Muscle of leg (tissue), 11 donors: Measurements from ENCODE around the gene CCDC47. TPM values are rescaled to one million over a fixed set of nuclear protein-coding genes. Genes with fewer than 3 reads are reported as not detected.
"Not testable (repeated sequence)": the region's sequence is repeated elsewhere in the genome, so short reads cannot be mapped to it uniquely, and the experiment has no call there.

Experiments
- DNase-seq: peaks from one replicate; pipeline ENCODE4 v3.0.0; 2013
- H3K27ac ChIP-seq: one replicate; pipeline ENCODE4 v1.5.1; 2013; ENCODE audit warnings: mild to moderate bottlenecking, low read length, control low read depth
- H3K27me3 ChIP-seq: one replicate; pipeline ENCODE4 v1.6.1; 2013; ENCODE audit warnings: low read length; ENCODE audit not compliant: control insufficient read depth, insufficient read depth
- H3K36me3 ChIP-seq: one replicate; pipeline ENCODE4 v1.6.1; 2013; ENCODE audit warnings: low read length; ENCODE audit not compliant: control insufficient read depth, insufficient read depth
- H3K4me1 ChIP-seq: one replicate; pipeline ENCODE4 v1.6.1; 2013; ENCODE audit warnings: low read length; ENCODE audit not compliant: control insufficient read depth, insufficient read depth
- H3K4me3 ChIP-seq: one replicate; pipeline ENCODE4 v1.5.1; 2013; ENCODE audit warnings: low read length, control low read depth
- H3K9me3 ChIP-seq: replicated peaks from 2 replicates; pipeline ENCODE4 v1.6.1; 2013; ENCODE audit warnings: low read depth, low read length; ENCODE audit not compliant: control insufficient read depth
- WGBS: methylation state at CpG from one replicate; pipeline ENCODE4 v1.1.5; 2013; ENCODE audit warnings: missing lambda C conversion rate; ENCODE audit not compliant: insufficient coverage; 5-methylcytosine and 5-hydroxymethylcytosine counted together
- polyA plus RNA-seq, 8 donors: library from polyadenylated mRNA; unstranded; fragments of 120-200 nt; gene quantifications; one replicate each; pipeline versions ENCODE4 v1.2.1 to v1.2.3, GENCODE V29; 2013; ENCODE audit warnings: inconsistent platforms in 1 of 8, low replicate concordance in 1 of 8; ENCODE audit not compliant: insufficient read length in 8 of 8, insufficient read depth in 1 of 8
- total RNA-seq: library from RNA; stranded (reverse); fragments of 120-200 nt; gene quantifications from one replicate; pipeline ENCODE4 v1.2.4, GENCODE V29; 2013

CCDC47 gene
- total and polyA plus RNA-seq, 9 donors, result 39.1 to 65.9 (median 52.5) TPM

- DNase-seq, result no peak
- no peaks in the 10 kb centered on the region for H3K27me3 ChIP-seq
- H3K36me3 ChIP-seq, result no peaks in the 10 kb centered on the region
- H3K4me3 ChIP-seq, result peak overlapping the region; percentile 85
- 1% methylated on average over 13 of the region's 14 CpGs for WGBS
- peak overlapping the region; percentile 96 for H3K27ac ChIP-seq
- no peaks in the 10 kb centered on the region for H3K9me3 ChIP-seq
- H3K4me1 ChIP-seq, result peaks cover 12% of the 10 kb centered on the region
These were observed 32.3 kb downstream of the CCDC47 start for GRCh38 chr17:63741143-63741407.

GRCh38 chr17:63740464-63741142, 32.8 kb downstream of the CCDC47 start:
- Histone ChIP-seq H3K27ac (peak overlapping the region; percentile 96), H3K4me1 (peaks cover 12% of the 10 kb centered on the region), H3K36me3 (no peaks in the 10 kb centered on the region), H3K9me3 (no peaks in the 10 kb centered on the region), H3K4me3 (peak overlapping the region; percentile 85), H3K27me3 (no peaks in the 10 kb centered on the region)
- DNase-seq, result peak; percentile 38
- WGBS, result no CpG with 5 or more reads among the region's 12 CpGs

- Histone ChIP-seq H3K27me3 (no peaks in the 10 kb centered on the region), H3K4me3 (no peak overlapping the region), H3K4me1 (peaks cover 7% of the 10 kb centered on the region), H3K9me3 (no peaks in the 10 kb centered on the region), H3K36me3 (no peaks in the 10 kb centered on the region), H3K27ac (no peak overlapping the region)
- no peak for DNase-seq
- WGBS, result 89% methylated on average over 7 of the region's 8 CpGs
These were observed 37.7 kb downstream of the CCDC47 start for GRCh38 chr17:63735691-63736090.

GRCh38 chr17:63722403-63722802, 51.0 kb downstream of the CCDC47 start:
- H3K4me1 ChIP-seq, result no peaks in the 10 kb centered on the region
- peaks cover 8% of the 10 kb centered on the region for H3K36me3 ChIP-seq
- H3K4me3 ChIP-seq, result no peak overlapping the region
- WGBS, result no CpG with 5 or more reads among the region's 2 CpGs
- no peak for DNase-seq
- H3K27ac ChIP-seq, result no peak overlapping the region
- H3K9me3 ChIP-seq, result no peaks in the 10 kb centered on the region
- H3K27me3 ChIP-seq, result no peaks in the 10 kb centered on the region

- WGBS, result no CpG with 5 or more reads among the region's 5 CpGs
- H3K27me3 ChIP-seq, H3K4me3 ChIP-seq, H3K27ac ChIP-seq, H3K4me1 ChIP-seq, DNase-seq, H3K36me3 ChIP-seq, H3K9me3 ChIP-seq: not testable (repeated sequence)
These were observed 53.2 kb downstream of the CCDC47 start for GRCh38 chr17:63720194-63720593.

DNA sequence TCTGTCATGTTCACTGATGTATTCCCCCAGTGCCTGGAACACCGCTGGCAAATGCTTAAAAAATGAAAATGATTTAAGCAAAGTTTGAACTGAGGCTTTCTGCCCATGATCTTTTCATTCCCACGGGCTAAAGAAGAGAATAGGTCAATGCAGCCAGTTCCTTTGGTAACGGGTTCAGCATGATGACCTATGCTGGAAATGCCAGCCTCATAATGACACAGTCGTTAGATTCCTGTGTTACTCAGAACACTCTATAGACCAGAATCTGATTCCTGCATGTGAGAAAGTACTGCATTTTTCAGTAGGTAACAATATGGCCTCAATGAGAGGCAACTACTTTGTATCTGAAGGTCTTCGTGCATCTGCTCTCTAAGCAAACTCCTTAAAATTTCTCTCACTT, 54.4 kb downstream of the CCDC47 start:
- Histone ChIP-seq H3K27ac (no peak overlapping the region), H3K4me3 (no peak overlapping the region), H3K9me3 (no peaks in the 10 kb centered on the region), H3K4me1 (no peaks in the 10 kb centered on the region), H3K36me3 (peaks cover 7% of the 10 kb centered on the region), H3K27me3 (no peaks in the 10 kb centered on the region)
- whole genome bisulfite sequencing, result 70% methylated on average over 4 of the region's 5 CpGs
- DNase-seq, result no peak

DNA sequence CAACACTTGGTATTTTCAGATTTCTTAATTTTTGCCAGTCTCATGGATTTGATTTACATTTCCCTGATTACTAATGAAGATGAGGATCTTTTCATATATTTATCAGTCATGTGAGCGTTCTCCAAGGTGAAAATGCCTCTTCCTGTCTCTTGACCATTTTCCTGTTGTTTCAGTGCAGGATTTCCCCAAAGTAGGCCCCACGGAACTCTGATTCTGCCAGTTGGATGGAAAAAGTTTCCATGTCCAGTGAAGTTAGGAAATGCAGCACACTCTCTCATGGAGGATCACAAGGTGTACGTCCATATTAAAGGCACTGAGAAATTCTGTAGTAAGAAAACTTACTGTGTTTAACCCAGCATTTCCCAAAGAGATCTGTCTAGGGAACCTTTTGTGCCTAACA, 57.0 kb downstream of the CCDC47 start:
- Histone ChIP-seq H3K36me3 (peaks cover 30% of the 10 kb centered on the region), H3K27ac (no peak overlapping the region), H3K9me3 (no peaks in the 10 kb centered on the region), H3K27me3 (no peaks in the 10 kb centered on the region), H3K4me1 (no peaks in the 10 kb centered on the region), H3K4me3 (no peak overlapping the region)
- 50% methylated on average over 1 of the region's 3 CpGs for WGBS
- DNase-seq, result no peak

DNA sequence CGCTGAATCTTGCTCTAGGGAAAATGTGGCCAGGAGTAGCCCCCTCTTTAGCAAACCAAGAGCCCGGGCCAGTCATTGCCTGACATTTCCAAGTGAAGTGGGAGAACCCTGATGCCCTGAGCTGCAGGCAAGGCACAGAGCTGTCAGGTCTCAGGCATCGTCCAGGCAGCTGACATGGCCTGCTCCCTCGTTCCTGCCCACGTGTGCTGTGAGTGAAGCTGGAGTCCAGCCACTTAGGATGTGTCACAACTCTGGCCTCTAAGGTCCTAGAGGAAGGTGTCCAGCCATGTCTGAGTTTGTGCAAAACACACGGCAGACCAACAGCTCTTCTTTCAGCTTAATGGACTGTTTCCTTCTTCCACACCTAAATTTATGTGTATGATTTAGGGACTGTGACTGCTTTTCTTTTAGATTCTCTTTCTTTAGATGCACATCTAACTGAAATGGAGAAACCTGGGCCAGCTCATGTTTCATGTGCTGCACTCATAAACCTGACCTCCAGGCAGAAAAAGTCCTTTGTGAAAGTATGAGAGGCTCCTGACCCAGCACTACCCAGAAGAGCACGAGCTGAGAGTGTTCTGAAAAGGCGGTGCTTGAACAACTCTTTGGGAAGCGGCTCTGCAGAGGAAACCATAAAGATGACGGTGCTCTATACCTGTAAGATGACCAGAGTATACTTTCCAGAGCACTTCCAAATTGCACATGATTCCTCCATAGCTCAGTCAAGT, 58.7 kb downstream of the CCDC47 start:
- Histone ChIP-seq H3K4me3 (no peak overlapping the region), H3K36me3 (peaks cover 47% of the 10 kb centered on the region), H3K4me1 (no peaks in the 10 kb centered on the region), H3K27me3 (no peaks in the 10 kb centered on the region), H3K9me3 (no peaks in the 10 kb centered on the region), H3K27ac (no peak overlapping the region)
- WGBS, result 43% methylated on average over 6 of the region's 10 CpGs
- DNase-seq, result no peak

DNA sequence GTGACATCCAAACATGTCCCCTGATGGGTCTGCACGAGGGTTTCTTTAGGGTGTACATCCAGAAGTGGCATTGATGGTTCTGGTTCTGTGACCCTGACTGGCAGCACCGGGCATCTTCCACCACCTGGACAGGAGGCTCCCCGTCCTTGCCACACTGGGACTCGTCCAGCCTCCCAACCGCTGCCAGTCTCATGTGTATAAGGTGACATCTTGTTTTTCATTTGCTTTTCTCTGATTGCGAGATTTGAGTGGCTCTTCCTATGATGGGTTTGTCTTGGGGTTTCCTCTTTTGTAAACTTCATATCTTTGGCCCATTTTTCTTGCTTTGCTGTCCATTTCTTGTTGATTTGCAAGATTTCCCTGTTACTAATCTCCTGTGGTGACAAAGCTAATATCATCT, 64.3 kb downstream of the CCDC47 start:
- H3K27me3 ChIP-seq, result no peaks in the 10 kb centered on the region
- no peak overlapping the region for H3K4me3 ChIP-seq
- H3K36me3 ChIP-seq, result peaks cover 84% of the 10 kb centered on the region
- H3K27ac ChIP-seq, result no peak overlapping the region
- H3K9me3 ChIP-seq, result no peaks in the 10 kb centered on the region
- no peaks in the 10 kb centered on the region for H3K4me1 ChIP-seq
- WGBS, result 80% methylated on average over 1 of the region's 6 CpGs
- no peak for DNase-seq

DNA sequence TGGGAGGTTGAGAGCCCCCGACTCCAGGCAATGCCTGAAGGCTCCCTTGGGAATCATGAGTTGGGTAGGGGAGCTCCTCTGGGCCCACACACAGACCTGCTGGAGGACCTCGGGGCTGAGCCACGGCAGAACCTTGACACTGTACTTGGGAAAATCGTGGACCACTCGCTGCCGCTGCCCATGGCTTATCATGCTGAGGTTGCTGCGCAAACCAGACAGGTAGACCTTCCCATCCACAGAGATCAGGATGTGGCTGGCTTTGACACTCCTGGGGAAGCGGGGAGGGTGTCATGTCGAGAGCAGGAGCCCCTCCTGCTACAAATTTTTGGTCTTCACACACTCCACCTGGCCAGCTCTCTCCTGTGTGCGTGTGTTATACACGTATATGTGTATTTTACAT, 66.2 kb downstream of the CCDC47 start:
- Histone ChIP-seq H3K27ac (no peak overlapping the region), H3K36me3 (peaks cover 79% of the 10 kb centered on the region), H3K4me1 (peaks cover 1% of the 10 kb centered on the region), H3K27me3 (no peaks in the 10 kb centered on the region), H3K4me3 (no peak overlapping the region), H3K9me3 (no peaks in the 10 kb centered on the region)
- WGBS, result 87% methylated on average over 5 of the region's 11 CpGs
- no peak for DNase-seq
